Mesothelial cell of epicardium (in vitro differentiated cells): ENCODE measurements around the gene CCDC197. TPM values are rescaled to one million over a fixed set of nuclear protein-coding genes. Genes with fewer than 3 reads are reported as not detected.

Source experiments
- DNase-seq, 2 experiments: peaks; one replicate each; pipeline ENCODE4 v3.0.0; 2021; ENCODE audit warnings: low spot score in 2 of 2; ENCODE audit not compliant: unreplicated experiment in 2 of 2
- H3K27ac Mint-ChIP-seq: 2 replicates; pipeline ENCODE4 v1.8.0; 2021; ENCODE audit warnings: mixed read lengths
- H3K27me3 Mint-ChIP-seq: 2 replicates; pipeline ENCODE4 v1.8.0; 2021; ENCODE audit warnings: low read depth, mixed read lengths
- H3K36me3 Mint-ChIP-seq: 2 replicates; pipeline ENCODE4 v1.8.0; 2021; ENCODE audit warnings: mixed read lengths
- H3K4me1 Mint-ChIP-seq: 2 replicates; pipeline ENCODE4 v1.8.0; 2021; ENCODE audit warnings: mixed read lengths
- H3K4me3 Mint-ChIP-seq: 2 replicates; pipeline ENCODE4 v1.8.0; 2021; ENCODE audit warnings: mild to moderate bottlenecking, moderate library complexity, mixed read lengths
- H3K9me3 Mint-ChIP-seq: 2 replicates; pipeline ENCODE4 v1.8.0; 2021; ENCODE audit warnings: mixed read lengths
- total RNA-seq: library from RNA; stranded (reverse); gene quantifications from 3 replicates; pipeline ENCODE4 v1.2.1, GENCODE V29; 2021
- TF ChIP-seq, protein P1 (sequence below): fragments of 200-600 bp; sonication (generic); IDR thresholded peaks from one replicate; pipeline ENCODE4 v1.5.0; 2021; ENCODE audit warnings: antibody characterized with exemption; ENCODE audit not compliant: unreplicated experiment

The CCDC197 gene
- total RNA-seq, 1 donor from 2014 or later = not detected

DNA sequence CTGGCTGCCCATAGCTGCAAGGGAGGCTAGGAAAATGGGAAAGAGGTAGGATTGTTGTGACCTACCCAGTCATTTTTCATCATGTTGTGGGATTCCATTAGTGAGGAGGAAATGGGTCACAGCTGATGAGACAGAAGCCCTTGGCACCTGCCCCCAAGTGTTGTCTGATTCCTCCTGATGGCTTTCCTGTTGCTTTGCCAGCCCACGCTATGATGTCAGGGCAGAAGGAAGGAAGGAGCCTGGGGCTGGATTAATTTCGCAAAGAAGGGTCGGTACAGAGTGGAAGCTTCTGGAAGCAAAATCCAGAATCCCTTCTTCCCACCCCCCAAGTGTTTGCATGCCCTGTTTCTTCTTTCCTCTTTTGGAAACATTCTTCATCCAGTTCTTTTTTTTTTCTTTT is 37.8 kb downstream of the CCDC197 start:
- Mint-ChIP-seq H3K4me3 (no peak overlapping the region), H3K27me3 (no peaks in the 10 kb centered on the region), H3K36me3 (peaks cover 3% of the 10 kb centered on the region), H3K4me1 (no peaks in the 10 kb centered on the region), H3K9me3 (no peaks in the 10 kb centered on the region), H3K27ac (no peak overlapping the region)
- TF ChIP-seq, protein P1, sequence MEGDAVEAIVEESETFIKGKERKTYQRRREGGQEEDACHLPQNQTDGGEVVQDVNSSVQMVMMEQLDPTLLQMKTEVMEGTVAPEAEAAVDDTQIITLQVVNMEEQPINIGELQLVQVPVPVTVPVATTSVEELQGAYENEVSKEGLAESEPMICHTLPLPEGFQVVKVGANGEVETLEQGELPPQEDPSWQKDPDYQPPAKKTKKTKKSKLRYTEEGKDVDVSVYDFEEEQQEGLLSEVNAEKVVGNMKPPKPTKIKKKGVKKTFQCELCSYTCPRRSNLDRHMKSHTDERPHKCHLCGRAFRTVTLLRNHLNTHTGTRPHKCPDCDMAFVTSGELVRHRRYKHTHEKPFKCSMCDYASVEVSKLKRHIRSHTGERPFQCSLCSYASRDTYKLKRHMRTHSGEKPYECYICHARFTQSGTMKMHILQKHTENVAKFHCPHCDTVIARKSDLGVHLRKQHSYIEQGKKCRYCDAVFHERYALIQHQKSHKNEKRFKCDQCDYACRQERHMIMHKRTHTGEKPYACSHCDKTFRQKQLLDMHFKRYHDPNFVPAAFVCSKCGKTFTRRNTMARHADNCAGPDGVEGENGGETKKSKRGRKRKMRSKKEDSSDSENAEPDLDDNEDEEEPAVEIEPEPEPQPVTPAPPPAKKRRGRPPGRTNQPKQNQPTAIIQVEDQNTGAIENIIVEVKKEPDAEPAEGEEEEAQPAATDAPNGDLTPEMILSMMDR = no peak
- no peak for DNase-seq

DNA sequence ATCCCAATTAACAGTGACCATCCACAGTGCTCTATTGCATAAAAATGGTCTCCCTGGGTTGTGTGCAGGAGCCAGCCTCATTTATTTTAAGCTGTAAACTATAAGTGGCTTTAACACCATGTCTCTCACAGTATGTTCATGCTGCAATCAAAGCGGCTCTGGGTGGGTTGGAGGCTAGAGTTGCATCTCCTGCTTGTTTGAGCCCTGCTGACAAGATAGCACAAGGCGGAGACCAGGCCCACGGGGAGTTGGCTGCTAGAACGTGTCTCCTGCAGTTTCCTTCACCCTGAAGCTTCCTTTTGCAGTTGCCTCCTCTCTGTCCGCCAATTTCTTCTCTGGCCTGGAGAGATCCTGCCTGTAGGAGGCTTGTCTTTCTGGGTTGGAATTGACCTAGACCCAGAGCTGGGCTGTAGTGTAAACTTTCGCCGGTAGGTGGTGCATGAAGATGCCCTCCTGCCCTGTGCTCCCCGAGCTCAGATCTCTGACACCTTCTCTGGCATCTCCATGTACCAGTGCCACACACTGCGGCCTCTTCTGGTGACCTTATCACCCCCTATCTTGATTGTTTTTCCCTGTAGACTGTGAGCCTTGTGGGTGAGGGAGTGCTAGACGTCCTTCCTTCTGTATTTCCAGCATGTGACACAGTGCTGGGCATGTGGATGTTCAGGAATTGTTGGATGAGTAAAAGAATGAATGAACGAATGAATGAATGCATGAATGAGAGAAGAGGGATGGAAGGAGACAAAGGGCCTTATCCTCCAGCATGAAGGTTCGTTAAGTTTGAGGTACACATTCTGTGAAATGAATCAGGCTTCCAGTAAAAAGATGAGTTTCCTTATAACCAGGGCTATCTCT is 39.4 kb downstream of the CCDC197 start:
- H3K4me3 Mint-ChIP-seq = no peak overlapping the region
- DNase-seq = peak in 1 of 2 experiments; percentile 65
- H3K27me3 Mint-ChIP-seq = no peaks in the 10 kb centered on the region
- H3K27ac Mint-ChIP-seq = no peak overlapping the region
- no peaks in the 10 kb centered on the region for H3K9me3 Mint-ChIP-seq
- H3K4me1 Mint-ChIP-seq = no peaks in the 10 kb centered on the region
- TF ChIP-seq, protein P1 = peak; percentile 77
- peaks cover 3% of the 10 kb centered on the region for H3K36me3 Mint-ChIP-seq

DNA sequence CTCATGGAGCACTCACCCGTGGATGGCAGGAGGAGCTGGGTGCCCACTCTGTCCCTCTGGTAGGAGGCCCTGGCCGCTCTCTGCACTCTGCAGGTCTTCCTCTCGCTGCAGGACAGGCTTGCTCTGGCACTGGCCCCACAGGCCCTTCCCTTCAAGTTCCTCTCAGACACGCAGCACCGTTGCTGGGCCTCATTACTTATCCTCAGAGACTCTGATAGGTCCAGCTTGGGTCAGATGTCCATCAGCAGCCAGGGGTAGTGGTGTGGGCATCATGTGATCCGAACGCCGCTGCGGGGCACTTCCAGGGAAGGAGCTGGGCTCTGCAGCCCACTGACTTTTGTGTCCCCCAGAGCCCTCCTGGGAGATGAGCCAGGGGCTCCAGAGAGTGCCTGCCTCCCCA is 40.9 kb downstream of the CCDC197 start:
- TF ChIP-seq, protein P1 = no peak
- H3K9me3 Mint-ChIP-seq = no peaks in the 10 kb centered on the region
- H3K36me3 Mint-ChIP-seq = peaks cover 3% of the 10 kb centered on the region
- H3K4me3 Mint-ChIP-seq = no peak overlapping the region
- no peaks in the 10 kb centered on the region for H3K27me3 Mint-ChIP-seq
- no peak for DNase-seq
- no peaks in the 10 kb centered on the region for H3K4me1 Mint-ChIP-seq
- H3K27ac Mint-ChIP-seq = no peak overlapping the region

DNA sequence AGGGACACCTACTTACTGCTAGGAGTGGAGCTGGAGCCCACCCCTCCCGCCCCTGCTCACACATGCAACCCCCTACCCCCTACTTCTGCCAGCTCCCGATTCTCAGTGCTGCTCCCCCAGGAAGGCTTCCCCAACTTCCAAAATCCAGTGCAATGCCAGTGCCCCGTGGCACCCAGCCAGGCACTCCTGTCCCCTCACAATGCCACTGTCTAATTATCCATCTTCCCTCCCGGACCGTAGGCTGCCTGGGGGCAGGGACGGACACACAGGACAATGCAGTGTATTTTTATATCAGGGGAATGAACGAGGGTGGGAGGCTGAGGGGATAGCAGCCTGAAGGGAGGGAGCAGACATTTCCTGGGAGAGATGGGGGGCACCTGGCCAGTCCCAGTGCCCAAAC is 41.4 kb downstream of the CCDC197 start:
- DNase-seq = no peak
- H3K4me3 Mint-ChIP-seq = no peak overlapping the region
- H3K27ac Mint-ChIP-seq = no peak overlapping the region
- no peaks in the 10 kb centered on the region for H3K27me3 Mint-ChIP-seq
- H3K9me3 Mint-ChIP-seq = no peaks in the 10 kb centered on the region
- TF ChIP-seq, protein P1 = no peak
- peaks cover 3% of the 10 kb centered on the region for H3K36me3 Mint-ChIP-seq
- H3K4me1 Mint-ChIP-seq = no peaks in the 10 kb centered on the region

DNA sequence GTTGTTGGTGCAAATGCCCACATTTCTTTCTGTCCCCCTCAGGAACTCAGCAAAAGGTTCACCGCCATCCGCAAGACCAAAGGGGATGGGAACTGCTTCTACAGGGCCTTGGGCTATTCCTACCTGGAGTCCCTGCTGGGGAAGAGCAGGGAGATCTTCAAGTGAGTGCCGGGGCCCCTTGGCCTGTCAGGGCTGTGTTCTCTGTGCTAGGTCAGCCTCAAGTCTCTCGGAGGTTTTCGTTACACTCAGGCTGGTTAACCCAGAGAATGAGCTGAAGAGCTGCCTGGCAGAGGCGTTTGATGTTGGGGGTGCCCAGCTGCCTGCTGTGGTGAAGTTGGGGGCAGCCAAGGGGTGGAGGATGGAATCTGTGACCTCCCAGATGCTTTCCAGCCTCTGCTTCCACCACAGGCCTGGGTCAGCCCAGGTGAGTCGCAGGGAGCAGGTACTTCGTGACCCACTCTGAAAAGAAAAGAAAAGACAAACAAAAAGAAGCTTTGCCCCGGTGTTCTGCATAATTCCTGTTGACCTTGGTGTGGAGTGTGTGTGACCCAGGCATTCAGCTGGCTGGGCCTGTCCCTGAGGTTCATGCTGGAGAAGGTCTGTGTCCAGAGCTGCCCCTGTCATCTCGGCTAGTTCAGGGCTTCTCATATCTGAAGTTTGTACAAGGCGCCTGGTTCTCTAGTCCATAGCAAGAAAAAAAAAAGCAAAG is 42.0 kb downstream of the CCDC197 start:
- TF ChIP-seq, protein P1 = no peak
- no peaks in the 10 kb centered on the region for H3K4me1 Mint-ChIP-seq
- no peak for DNase-seq
- peaks cover 3% of the 10 kb centered on the region for H3K36me3 Mint-ChIP-seq
- no peaks in the 10 kb centered on the region for H3K9me3 Mint-ChIP-seq
- no peak overlapping the region for H3K27ac Mint-ChIP-seq
- H3K27me3 Mint-ChIP-seq = no peaks in the 10 kb centered on the region
- H3K4me3 Mint-ChIP-seq = no peak overlapping the region
